Measurements from ENCODE around the gene NUSAP1. TPM values are rescaled to one million over a fixed set of nuclear protein-coding genes. Genes with fewer than 3 reads are reported as not detected.
"Not testable (repeated sequence)": the region's sequence is repeated elsewhere in the genome, so short reads cannot be mapped to it uniquely, and the experiment has no call there.

The NUSAP1 gene
- total RNA-seq, 6 experiments from 2014 or later, result 2.2 to 9.3 (median 5.0) TPM

GRCh38 chr15:41347236-41347635 lies 14.6 kb downstream of the NUSAP1 start:
- ATAC-seq (no peak), DNase-seq (no peak)
- no peaks in the 10 kb centered on the region for H3K36me3 ChIP-seq
- no peaks in the 10 kb centered on the region for H3K27me3 ChIP-seq
- TF ChIP-seq CTCF (IDR thresholded peaks at IDR 0.05), result no peak
- no peak for TF ChIP-seq POLR2A (IDR thresholded peaks at IDR 0.05)
- intact Hi-C loops (cut with DNase I), result no loop called here
- 83% methylated on average over 1 of the region's 5 CpGs for WGBS (ENCODE audit: insufficient coverage, low coverage, low lambda C conversion rate, missing lambda C conversion rate)
- H3K4me3 ChIP-seq, result no peak overlapping the region
- no peak overlapping the region for H3K27ac ChIP-seq
- H3K4me1 ChIP-seq, result no peaks in the 10 kb centered on the region
- no peaks in the 10 kb centered on the region for H3K9me3 ChIP-seq

- intact Hi-C loops (cut with DNase I), result no loop called here
- Histone ChIP-seq H3K36me3 (no peaks in the 10 kb centered on the region), H3K27me3 (no peaks in the 10 kb centered on the region), H3K4me1 (no peaks in the 10 kb centered on the region), H3K27ac (no peak overlapping the region), H3K9me3 (no peaks in the 10 kb centered on the region), H3K4me3 (no peak overlapping the region)
- ATAC-seq (no peak), DNase-seq (no peak)
- TF ChIP-seq POLR2A (IDR thresholded peaks at IDR 0.05), result no peak
- no peak for TF ChIP-seq CTCF (IDR thresholded peaks at IDR 0.05)
- WGBS (ENCODE audit: insufficient coverage, low coverage, low lambda C conversion rate, missing lambda C conversion rate), result 90% methylated on average over 10 of the region's 10 CpGs
These were observed 17.5 kb downstream of the NUSAP1 start for GRCh38 chr15:41350057-41350717.

GRCh38 chr15:41354371-41354770 lies 21.7 kb downstream of the NUSAP1 start:
- Histone ChIP-seq H3K9me3 (no peaks in the 10 kb centered on the region), H3K27me3 (no peaks in the 10 kb centered on the region), H3K4me3 (no peak overlapping the region), H3K4me1 (no peaks in the 10 kb centered on the region), H3K27ac (no peak overlapping the region), H3K36me3 (peaks cover 0 to 3% (median 0%) of the 10 kb centered on the region in 4 donors)
- WGBS (ENCODE audit: insufficient coverage, low coverage, low lambda C conversion rate, missing lambda C conversion rate), result 86% methylated on average over 10 of the region's 10 CpGs
- TF ChIP-seq POLR2A (IDR thresholded peaks at IDR 0.05) (no peak), CTCF (IDR thresholded peaks at IDR 0.05) (no peak)
- DNase-seq (no peak), ATAC-seq (no peak)
- intact Hi-C loops (cut with DNase I), result no loop called here

GRCh38 chr15:41367418-41367817 lies 34.7 kb downstream of the NUSAP1 start:
- Histone ChIP-seq H3K9me3 (no peaks in the 10 kb centered on the region), H3K27ac (no peak overlapping the region), H3K36me3 (no peaks in the 10 kb centered on the region), H3K4me3 (no peak overlapping the region), H3K27me3 (no peaks in the 10 kb centered on the region), H3K4me1 (no peaks in the 10 kb centered on the region)
- WGBS (ENCODE audit: insufficient coverage, low coverage, low lambda C conversion rate, missing lambda C conversion rate), result no CpG with 5 or more reads among the region's 3 CpGs
- intact Hi-C loops (cut with DNase I), result no loop called here
- ATAC-seq, result no peak
- no peak for TF ChIP-seq CTCF (IDR thresholded peaks at IDR 0.05)
- DNase-seq, result no peak

- H3K4me1 ChIP-seq, result no peaks in the 10 kb centered on the region
- intact Hi-C loops (cut with DNase I), result no loop called here
- H3K27ac ChIP-seq, result no peak overlapping the region
- H3K9me3 ChIP-seq, result no peaks in the 10 kb centered on the region
- H3K4me3 ChIP-seq, result no peak overlapping the region
- DNase-seq (no peak), ATAC-seq (no peak)
- no peaks in the 10 kb centered on the region for H3K27me3 ChIP-seq
- TF ChIP-seq CTCF (IDR thresholded peaks at IDR 0.05), result no peak
- no peak for TF ChIP-seq POLR2A (IDR thresholded peaks at IDR 0.05)
- no peaks in the 10 kb centered on the region for H3K36me3 ChIP-seq
- WGBS (ENCODE audit: insufficient coverage, low coverage, low lambda C conversion rate, missing lambda C conversion rate), result 92% methylated on average over 2 of the region's 4 CpGs
These were observed 45.3 kb downstream of the NUSAP1 start for GRCh38 chr15:41377978-41378377.

- intact Hi-C loops (cut with DNase I); H3K27me3 ChIP-seq; H3K4me3 ChIP-seq; H3K9me3 ChIP-seq; DNase-seq; H3K4me1 ChIP-seq; ATAC-seq; H3K27ac ChIP-seq: not testable (repeated sequence)
- H3K36me3 ChIP-seq, result peaks cover 0 to 16% (median 3%) of the 10 kb centered on the region in 4 donors
- WGBS (ENCODE audit: insufficient coverage, low coverage, low lambda C conversion rate, missing lambda C conversion rate), result 95% methylated on average over 9 of the region's 9 CpGs
These were observed 51.5 kb downstream of the NUSAP1 start for GRCh38 chr15:41383974-41384749.
